ENCODE data around the gene FTCD.

DNA sequence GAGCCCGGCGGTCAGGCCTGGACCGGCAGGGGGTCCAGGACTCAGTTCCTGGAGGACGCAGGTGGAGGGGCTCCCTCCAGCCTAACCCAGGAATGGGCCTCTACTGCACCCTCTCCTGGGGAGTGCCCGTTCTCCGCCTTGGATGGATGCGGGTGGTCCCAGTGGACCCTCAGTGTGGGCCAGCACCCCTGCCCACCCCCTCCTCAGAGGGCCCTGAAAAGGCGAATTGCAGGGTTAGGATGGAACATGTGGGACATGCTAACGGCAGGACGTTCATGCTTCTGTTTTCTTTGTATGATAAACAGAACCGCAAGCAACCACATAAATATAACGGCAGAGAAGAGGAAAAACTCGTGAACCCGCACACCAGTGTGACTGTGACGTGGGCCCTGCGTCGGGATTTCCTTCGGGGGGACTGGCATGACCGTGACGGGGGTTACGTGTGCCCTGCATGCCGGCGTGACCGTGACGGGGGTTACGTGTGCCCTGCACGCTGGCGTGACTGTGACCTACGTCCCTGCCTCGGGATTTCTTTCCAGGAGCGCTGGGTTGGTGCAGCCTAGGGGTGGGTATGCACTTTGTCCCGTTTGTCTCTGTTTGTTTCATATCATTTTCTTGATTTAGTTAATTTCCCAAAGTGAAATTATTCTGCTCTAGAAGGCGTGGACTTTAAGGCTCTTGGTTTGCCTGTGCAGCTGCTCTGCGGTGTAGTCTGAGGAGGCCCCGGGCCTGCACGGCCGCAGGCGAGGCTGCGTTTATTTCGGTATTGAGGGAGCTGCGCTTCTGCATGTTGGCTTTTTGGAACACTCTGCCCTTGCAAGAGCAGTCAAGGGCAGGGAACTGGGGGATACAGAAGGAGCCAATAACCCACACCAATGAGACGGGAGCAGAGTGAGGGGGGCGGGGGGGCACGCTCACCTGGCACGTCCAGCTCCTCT is 3.1 kb downstream of the FTCD start:
- no peak for TF ChIP-seq POLR2A (IDR thresholded peaks at IDR 0.05)
- TF ChIP-seq, protein P1, sequence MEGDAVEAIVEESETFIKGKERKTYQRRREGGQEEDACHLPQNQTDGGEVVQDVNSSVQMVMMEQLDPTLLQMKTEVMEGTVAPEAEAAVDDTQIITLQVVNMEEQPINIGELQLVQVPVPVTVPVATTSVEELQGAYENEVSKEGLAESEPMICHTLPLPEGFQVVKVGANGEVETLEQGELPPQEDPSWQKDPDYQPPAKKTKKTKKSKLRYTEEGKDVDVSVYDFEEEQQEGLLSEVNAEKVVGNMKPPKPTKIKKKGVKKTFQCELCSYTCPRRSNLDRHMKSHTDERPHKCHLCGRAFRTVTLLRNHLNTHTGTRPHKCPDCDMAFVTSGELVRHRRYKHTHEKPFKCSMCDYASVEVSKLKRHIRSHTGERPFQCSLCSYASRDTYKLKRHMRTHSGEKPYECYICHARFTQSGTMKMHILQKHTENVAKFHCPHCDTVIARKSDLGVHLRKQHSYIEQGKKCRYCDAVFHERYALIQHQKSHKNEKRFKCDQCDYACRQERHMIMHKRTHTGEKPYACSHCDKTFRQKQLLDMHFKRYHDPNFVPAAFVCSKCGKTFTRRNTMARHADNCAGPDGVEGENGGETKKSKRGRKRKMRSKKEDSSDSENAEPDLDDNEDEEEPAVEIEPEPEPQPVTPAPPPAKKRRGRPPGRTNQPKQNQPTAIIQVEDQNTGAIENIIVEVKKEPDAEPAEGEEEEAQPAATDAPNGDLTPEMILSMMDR (IDR thresholded peaks at IDR 0.05) = no peak

All from vagina (tissue), 2 donors.